Stimulated activated memory B cell treated with anti-CD40 and anti-IgM and Interleukin-4, amounts not matched to agents 10 μg/mL and 1 μg/mL and 100 μg/mL, for 72 hours (primary cell): ENCODE data around the gene DMP1.

ENCODE experiments used
- ATAC-seq: fragments of 150-1000 bp; cut with Tn5 transposase; 2 replicates; pipeline ENCODE4 v1.10.0; 2021
- H3K27ac Mint-ChIP-seq: one replicate; pipeline ENCODE4 v1.8.0; 2022; ENCODE audit warnings: mild to moderate bottlenecking, mixed read lengths
- H3K27me3 Mint-ChIP-seq: one replicate; pipeline ENCODE4 v1.8.0; 2022; ENCODE audit warnings: mixed read lengths
- H3K36me3 Mint-ChIP-seq: one replicate; pipeline ENCODE4 v1.8.0; 2022; ENCODE audit warnings: mixed read lengths
- H3K4me1 Mint-ChIP-seq: one replicate; pipeline ENCODE4 v1.8.0; 2022; ENCODE audit warnings: mixed read lengths
- H3K4me3 Mint-ChIP-seq: one replicate; pipeline ENCODE4 v1.8.0; 2022; ENCODE audit warnings: mild to moderate bottlenecking, moderate library complexity, mixed read lengths
- H3K9me3 Mint-ChIP-seq: one replicate; pipeline ENCODE4 v1.8.0; 2022; ENCODE audit warnings: mixed read lengths

The DMP1 gene, protein sequence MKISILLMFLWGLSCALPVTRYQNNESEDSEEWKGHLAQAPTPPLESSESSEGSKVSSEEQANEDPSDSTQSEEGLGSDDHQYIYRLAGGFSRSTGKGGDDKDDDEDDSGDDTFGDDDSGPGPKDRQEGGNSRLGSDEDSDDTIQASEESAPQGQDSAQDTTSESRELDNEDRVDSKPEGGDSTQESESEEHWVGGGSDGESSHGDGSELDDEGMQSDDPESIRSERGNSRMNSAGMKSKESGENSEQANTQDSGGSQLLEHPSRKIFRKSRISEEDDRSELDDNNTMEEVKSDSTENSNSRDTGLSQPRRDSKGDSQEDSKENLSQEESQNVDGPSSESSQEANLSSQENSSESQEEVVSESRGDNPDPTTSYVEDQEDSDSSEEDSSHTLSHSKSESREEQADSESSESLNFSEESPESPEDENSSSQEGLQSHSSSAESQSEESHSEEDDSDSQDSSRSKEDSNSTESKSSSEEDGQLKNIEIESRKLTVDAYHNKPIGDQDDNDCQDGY

GRCh38 chr4:87649980-87650379 is at the start of gene DMP1:
TSS of gene DMP1 (plus strand) at chr4:87650280. CDS start at chr4:87656493, 6,213 bp downstream.
- H3K27ac Mint-ChIP-seq: no peak within 1 kb of the TSS
- no peaks in the 10 kb centered on the region for H3K9me3 Mint-ChIP-seq
- no peaks in the 10 kb centered on the region for H3K4me1 Mint-ChIP-seq
- no peak for ATAC-seq
- H3K27me3 Mint-ChIP-seq: peaks cover 24% of the 10 kb centered on the region
- no peaks in the 10 kb centered on the region for H3K36me3 Mint-ChIP-seq
- no peak within 1 kb of the TSS for H3K4me3 Mint-ChIP-seq

- no peak overlapping the region for H3K4me3 Mint-ChIP-seq
- H3K9me3 Mint-ChIP-seq: no peaks in the 10 kb centered on the region
- no peaks in the 10 kb centered on the region for H3K4me1 Mint-ChIP-seq
- H3K27me3 Mint-ChIP-seq: peaks cover 19% of the 10 kb centered on the region
- no peaks in the 10 kb centered on the region for H3K36me3 Mint-ChIP-seq
- no peak overlapping the region for H3K27ac Mint-ChIP-seq
- no peak for ATAC-seq
Observed at GRCh38 chr4:87601361-87601760, 48.7 kb upstream of the DMP1 start.

DNA sequence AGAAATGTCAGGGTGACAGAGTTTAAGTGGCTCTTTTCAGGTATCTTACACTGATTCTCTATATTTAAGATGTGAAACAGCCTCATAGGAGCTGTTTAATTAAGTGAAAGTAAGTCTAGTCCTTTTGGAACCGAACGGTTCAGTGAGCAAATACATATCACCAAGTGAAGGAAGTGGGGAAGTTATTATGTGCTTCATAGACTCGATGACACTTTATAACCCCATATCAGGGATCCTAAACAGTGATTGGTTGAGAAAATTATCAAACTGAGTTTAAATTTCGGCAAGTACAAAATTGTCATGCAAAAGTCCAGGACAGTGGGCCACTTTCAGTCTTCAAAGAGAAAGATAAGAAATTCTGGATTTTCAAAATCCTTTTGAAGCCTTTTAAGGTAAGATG is 41.9 kb upstream of the DMP1 start, which contains the start of gene DSPP:
Gene DSPP (plus strand): TSS at position 301 of the 400 bp plus-strand sequence. CDS start 2,380 bp downstream, outside the sequence.
- no peaks in the 10 kb centered on the region for H3K27me3 Mint-ChIP-seq
- H3K4me1 Mint-ChIP-seq: no peaks in the 10 kb centered on the region
- no peaks in the 10 kb centered on the region for H3K36me3 Mint-ChIP-seq
- H3K9me3 Mint-ChIP-seq: no peaks in the 10 kb centered on the region
- H3K4me3 Mint-ChIP-seq: no peak within 1 kb of the TSS
- no peak within 1 kb of the TSS for H3K27ac Mint-ChIP-seq
- no peak for ATAC-seq

DNA sequence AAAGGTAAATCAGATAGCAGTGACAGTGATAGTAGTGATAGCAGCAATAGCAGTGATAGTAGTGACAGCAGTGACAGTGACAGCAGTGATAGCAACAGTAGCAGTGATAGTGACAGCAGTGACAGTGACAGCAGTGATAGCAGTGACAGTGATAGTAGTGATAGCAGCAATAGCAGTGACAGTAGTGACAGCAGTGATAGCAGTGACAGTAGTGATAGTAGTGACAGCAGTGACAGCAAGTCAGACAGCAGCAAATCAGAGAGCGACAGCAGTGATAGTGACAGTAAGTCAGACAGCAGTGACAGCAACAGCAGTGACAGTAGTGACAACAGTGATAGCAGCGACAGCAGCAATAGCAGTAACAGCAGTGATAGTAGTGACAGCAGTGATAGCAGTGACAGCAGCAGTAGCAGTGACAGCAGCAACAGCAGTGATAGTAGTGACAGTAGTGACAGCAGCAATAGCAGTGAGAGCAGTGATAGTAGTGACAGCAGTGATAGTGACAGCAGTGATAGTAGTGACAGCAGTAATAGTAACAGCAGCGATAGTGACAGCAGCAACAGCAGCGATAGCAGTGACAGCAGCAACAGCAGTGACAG is 35.7 kb upstream of the DMP1 start:
- Mint-ChIP-seq H3K4me1 (no peaks in the 10 kb centered on the region), H3K9me3 (no peaks in the 10 kb centered on the region), H3K36me3 (no peaks in the 10 kb centered on the region), H3K27ac (no peak overlapping the region), H3K4me3 (no peak overlapping the region), H3K27me3 (no peaks in the 10 kb centered on the region)
- ATAC-seq: no peak

DNA sequence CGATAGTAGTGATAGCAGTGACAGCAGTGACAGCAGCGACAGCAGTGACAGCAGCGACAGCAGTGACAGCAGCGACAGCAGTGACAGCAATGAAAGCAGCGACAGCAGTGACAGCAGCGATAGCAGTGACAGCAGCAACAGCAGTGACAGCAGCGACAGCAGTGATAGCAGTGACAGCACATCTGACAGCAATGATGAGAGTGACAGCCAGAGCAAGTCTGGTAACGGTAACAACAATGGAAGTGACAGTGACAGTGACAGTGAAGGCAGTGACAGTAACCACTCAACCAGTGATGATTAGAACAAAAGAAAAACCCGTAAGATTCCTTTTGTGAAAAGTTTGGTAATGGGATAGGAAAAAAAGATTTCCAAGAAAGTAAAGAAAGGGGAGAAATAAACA is 33.8 kb upstream of the DMP1 start:
- Mint-ChIP-seq H3K9me3 (no peaks in the 10 kb centered on the region), H3K27ac (no peak overlapping the region), H3K27me3 (no peaks in the 10 kb centered on the region), H3K4me1 (no peaks in the 10 kb centered on the region), H3K4me3 (no peak overlapping the region), H3K36me3 (no peaks in the 10 kb centered on the region)
- no peak for ATAC-seq

DNA sequence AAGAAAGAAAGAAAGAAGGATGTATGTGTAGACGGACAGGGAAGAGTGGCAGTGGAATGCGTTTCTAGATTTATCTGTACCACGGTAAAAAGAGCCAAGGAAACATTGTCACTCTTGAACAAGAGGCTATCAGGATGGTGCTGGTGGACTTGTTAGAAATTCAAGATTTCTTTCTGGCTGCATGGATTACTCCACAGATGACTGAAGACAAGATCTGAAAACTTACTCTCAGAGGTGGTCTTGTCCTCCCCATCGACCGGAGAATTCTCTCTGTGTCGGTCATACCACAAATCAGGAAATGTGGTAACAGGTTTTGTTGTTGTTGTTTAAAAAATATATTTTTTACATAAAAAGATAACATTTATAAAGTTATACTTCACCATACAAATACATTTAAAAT is 30.0 kb upstream of the DMP1 start:
- ATAC-seq: no peak
- H3K4me1 Mint-ChIP-seq: no peaks in the 10 kb centered on the region
- H3K27ac Mint-ChIP-seq: no peak overlapping the region
- H3K27me3 Mint-ChIP-seq: no peaks in the 10 kb centered on the region
- H3K4me3 Mint-ChIP-seq: no peak overlapping the region
- H3K9me3 Mint-ChIP-seq: no peaks in the 10 kb centered on the region
- H3K36me3 Mint-ChIP-seq: no peaks in the 10 kb centered on the region

GRCh38 chr4:87620491-87620890 is 29.6 kb upstream of the DMP1 start:
- H3K4me3 Mint-ChIP-seq: no peak overlapping the region
- H3K9me3 Mint-ChIP-seq: no peaks in the 10 kb centered on the region
- no peak for ATAC-seq
- no peaks in the 10 kb centered on the region for H3K27me3 Mint-ChIP-seq
- H3K27ac Mint-ChIP-seq: no peak overlapping the region
- no peaks in the 10 kb centered on the region for H3K4me1 Mint-ChIP-seq
- H3K36me3 Mint-ChIP-seq: no peaks in the 10 kb centered on the region

GRCh38 chr4:87622303-87622702 is 27.8 kb upstream of the DMP1 start:
- H3K27ac Mint-ChIP-seq: no peak overlapping the region
- ATAC-seq: no peak
- no peaks in the 10 kb centered on the region for H3K36me3 Mint-ChIP-seq
- H3K9me3 Mint-ChIP-seq: no peaks in the 10 kb centered on the region
- no peaks in the 10 kb centered on the region for H3K4me1 Mint-ChIP-seq
- H3K4me3 Mint-ChIP-seq: no peak overlapping the region
- H3K27me3 Mint-ChIP-seq: no peaks in the 10 kb centered on the region

- H3K4me1 Mint-ChIP-seq: no peaks in the 10 kb centered on the region
- H3K27me3 Mint-ChIP-seq: no peaks in the 10 kb centered on the region
- H3K4me3 Mint-ChIP-seq: no peak overlapping the region
- H3K36me3 Mint-ChIP-seq: no peaks in the 10 kb centered on the region
- H3K9me3 Mint-ChIP-seq: no peaks in the 10 kb centered on the region
- ATAC-seq: no peak
- no peak overlapping the region for H3K27ac Mint-ChIP-seq
Observed at GRCh38 chr4:87624698-87625097, 25.4 kb upstream of the DMP1 start.

GRCh38 chr4:87631668-87632067 is 18.4 kb upstream of the DMP1 start:
- Mint-ChIP-seq H3K27ac (no peak overlapping the region), H3K27me3 (no peaks in the 10 kb centered on the region), H3K4me1 (no peaks in the 10 kb centered on the region), H3K4me3 (no peak overlapping the region), H3K36me3 (no peaks in the 10 kb centered on the region), H3K9me3 (peaks cover 3% of the 10 kb centered on the region)
- no peak for ATAC-seq

DNA sequence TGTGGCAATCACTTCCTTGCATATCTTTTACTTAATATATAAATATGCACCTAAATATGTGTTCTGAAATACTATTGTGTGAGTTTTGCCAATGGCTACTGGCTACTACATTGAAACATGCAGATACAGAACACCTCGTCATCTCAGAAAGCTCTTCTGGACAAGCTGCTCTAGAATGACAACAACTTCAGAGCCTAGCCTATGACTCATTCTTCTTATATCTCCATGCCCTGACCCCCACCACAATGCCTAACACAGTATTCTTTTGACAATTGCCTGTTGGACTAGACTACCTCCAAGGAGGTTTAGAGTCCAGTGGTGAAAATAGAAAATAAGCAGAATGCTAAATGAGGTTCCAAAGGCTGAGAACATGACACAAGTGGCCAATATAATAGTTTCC is 17.6 kb upstream of the DMP1 start:
- Mint-ChIP-seq H3K4me3 (no peak overlapping the region), H3K4me1 (no peaks in the 10 kb centered on the region), H3K36me3 (no peaks in the 10 kb centered on the region), H3K27ac (no peak overlapping the region), H3K9me3 (peaks cover 3% of the 10 kb centered on the region), H3K27me3 (no peaks in the 10 kb centered on the region)
- ATAC-seq: no peak

DNA sequence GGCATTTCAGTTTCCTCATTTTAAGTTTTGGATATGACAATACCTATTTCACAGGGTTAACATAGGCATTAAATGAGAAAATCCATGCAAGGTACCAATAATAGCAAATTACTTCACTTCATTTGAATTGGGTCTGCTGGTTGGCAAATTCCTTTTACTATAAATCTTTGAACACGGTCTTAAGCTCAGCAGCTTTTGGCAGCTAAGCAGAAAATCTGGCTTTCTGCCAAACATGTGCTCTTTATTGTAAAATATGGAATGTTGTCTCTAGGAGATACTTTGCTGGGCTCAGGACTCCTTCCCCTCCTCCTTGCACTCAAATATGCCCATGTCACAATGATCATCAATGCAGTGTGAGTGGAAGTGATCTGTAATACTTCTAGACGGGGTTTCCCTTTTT is 16.8 kb upstream of the DMP1 start:
- Mint-ChIP-seq H3K27ac (no peak overlapping the region), H3K9me3 (peaks cover 3% of the 10 kb centered on the region), H3K4me1 (no peaks in the 10 kb centered on the region), H3K27me3 (no peaks in the 10 kb centered on the region), H3K4me3 (no peak overlapping the region), H3K36me3 (no peaks in the 10 kb centered on the region)
- no peak for ATAC-seq

DNA sequence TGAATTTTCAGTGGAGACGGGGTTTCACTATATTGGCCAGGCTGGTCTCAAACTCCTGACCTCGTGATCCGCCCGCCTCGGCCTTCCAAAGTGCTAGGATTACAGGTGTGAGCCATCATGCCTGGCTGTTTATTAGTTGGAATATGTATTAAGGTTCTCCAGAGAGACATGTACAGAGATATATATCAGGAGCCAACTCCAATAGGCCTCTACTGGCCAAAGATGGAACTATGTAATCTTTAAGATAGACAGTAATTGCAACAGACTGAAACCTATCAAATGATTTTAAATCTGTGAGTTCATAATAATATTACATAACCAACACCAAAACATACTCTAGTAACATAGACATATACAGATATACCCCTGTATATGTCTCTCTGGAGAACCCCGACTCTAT is 5.8 kb upstream of the DMP1 start:
- Mint-ChIP-seq H3K4me3 (no peak overlapping the region), H3K36me3 (no peaks in the 10 kb centered on the region), H3K27me3 (peaks cover 2% of the 10 kb centered on the region), H3K9me3 (peaks cover under 1% of the 10 kb centered on the region), H3K27ac (no peak overlapping the region), H3K4me1 (no peaks in the 10 kb centered on the region)
- no peak for ATAC-seq

GRCh38 chr4:87650938-87651337 is 858 bp downstream of the DMP1 start:
- Mint-ChIP-seq H3K36me3 (no peaks in the 10 kb centered on the region), H3K4me1 (no peaks in the 10 kb centered on the region), H3K27ac (no peak overlapping the region), H3K4me3 (no peak overlapping the region), H3K9me3 (no peaks in the 10 kb centered on the region), H3K27me3 (peaks cover 24% of the 10 kb centered on the region)
- ATAC-seq: no peak

- ATAC-seq: no peak
- Mint-ChIP-seq H3K4me3 (no peak overlapping the region), H3K27ac (no peak overlapping the region), H3K4me1 (no peaks in the 10 kb centered on the region), H3K9me3 (no peaks in the 10 kb centered on the region), H3K36me3 (no peaks in the 10 kb centered on the region), H3K27me3 (peaks cover 24% of the 10 kb centered on the region)
Observed at GRCh38 chr4:87651941-87652340, 1.9 kb downstream of the DMP1 start.

DNA sequence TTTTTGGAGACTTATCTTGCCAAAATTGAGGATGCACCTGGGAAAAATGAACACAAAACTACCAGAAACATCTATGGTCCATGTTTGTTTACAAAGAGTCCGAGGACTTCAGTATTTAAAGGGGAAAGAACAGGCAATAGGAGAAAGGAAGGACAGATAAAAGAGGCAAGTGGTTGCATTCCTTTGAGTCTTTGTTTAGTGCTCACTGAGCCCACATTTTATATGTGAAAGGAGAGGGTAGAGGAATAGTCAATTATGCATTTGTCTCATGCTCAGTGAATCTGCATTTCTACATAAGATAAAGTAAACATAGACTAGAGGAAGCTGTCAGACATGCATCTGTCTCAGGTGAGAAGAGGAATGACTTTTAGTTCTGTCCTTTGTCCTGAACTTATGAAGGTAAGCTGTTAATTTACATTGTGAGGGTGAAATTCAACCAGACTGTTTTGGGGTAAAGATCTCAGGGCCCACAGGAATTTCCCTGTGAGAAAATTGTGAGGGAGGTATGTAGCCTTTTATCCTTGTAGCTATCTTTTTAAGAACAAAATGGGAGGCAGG is 4.5 kb downstream of the DMP1 start:
- Mint-ChIP-seq H3K4me3 (no peak overlapping the region), H3K27me3 (peaks cover 19% of the 10 kb centered on the region), H3K36me3 (no peaks in the 10 kb centered on the region), H3K4me1 (no peaks in the 10 kb centered on the region), H3K27ac (no peak overlapping the region), H3K9me3 (no peaks in the 10 kb centered on the region)
- no peak for ATAC-seq
